A673 (cell line): Measurements from ENCODE around the gene NANOG.
"Not testable (repeated sequence)": the region's sequence is repeated elsewhere in the genome, so short reads cannot be mapped to it uniquely, and the experiment has no call there.

Experiments
- EZH2 ChIP-seq: fragments of 200-600 bp; sonication (generic); IDR thresholded peaks from 2 replicates; pipeline ENCODE4 v1.6.1; 2017; ENCODE audit warnings: borderline replicate concordance, low read depth, mild to moderate bottlenecking, mixed read lengths, antibody characterized with exemption, low read length; ENCODE audit not compliant: poor library complexity, severe bottlenecking
- TF ChIP-seq, protein P1 (sequence below): fragments of 300-800, 200-600 bp; sonication (generic); conservative IDR thresholded peaks from 2 replicates; pipeline ENCODE4 v1.5.1; 2017; ENCODE audit warnings: low read depth, mild to moderate bottlenecking, antibody characterized with exemption, low read length, moderate library complexity, mixed read lengths

DNA sequence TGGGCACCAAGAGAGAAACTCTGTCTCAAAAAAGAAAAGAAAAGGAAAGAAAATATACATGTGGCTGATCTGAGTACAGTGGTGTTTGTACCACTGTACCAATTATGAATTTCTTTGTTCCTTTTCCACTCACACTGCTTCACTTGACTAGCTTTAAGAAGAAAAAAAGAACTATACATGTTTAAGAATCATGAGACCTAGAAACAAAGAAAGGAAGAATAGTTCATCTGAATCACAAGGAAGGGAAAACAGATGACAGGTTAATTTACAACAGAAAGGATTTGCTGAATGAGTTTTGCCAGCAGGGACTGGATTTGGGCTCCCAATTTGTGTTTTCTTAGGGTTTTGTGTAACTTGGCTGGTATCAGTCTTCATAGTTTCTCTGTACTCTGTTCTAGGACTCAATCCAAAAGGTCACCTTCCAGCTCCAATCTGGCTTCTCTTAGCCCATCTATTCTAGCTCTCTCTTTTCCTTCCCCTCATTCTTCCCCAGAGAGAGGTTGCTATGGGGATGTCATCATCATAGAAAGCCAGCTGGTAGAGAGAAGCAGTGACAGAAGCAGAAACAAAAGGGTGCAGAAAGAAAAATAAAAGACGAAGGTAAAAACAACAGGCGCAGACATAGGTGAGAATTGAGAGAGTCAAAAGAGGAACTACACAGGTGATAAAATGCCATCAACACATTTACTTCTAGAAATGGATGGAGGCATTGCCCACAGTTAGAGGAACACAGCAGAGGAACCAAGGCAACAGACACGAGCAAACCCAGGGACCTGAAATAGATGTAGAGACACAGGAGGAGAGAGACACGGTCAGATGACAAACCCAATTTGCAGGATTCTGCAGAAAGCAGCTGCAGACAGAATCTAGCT lies 58.3 kb downstream of the NANOG start:
- TF ChIP-seq, protein P1, sequence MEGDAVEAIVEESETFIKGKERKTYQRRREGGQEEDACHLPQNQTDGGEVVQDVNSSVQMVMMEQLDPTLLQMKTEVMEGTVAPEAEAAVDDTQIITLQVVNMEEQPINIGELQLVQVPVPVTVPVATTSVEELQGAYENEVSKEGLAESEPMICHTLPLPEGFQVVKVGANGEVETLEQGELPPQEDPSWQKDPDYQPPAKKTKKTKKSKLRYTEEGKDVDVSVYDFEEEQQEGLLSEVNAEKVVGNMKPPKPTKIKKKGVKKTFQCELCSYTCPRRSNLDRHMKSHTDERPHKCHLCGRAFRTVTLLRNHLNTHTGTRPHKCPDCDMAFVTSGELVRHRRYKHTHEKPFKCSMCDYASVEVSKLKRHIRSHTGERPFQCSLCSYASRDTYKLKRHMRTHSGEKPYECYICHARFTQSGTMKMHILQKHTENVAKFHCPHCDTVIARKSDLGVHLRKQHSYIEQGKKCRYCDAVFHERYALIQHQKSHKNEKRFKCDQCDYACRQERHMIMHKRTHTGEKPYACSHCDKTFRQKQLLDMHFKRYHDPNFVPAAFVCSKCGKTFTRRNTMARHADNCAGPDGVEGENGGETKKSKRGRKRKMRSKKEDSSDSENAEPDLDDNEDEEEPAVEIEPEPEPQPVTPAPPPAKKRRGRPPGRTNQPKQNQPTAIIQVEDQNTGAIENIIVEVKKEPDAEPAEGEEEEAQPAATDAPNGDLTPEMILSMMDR, result not testable (repeated sequence)
- not testable (repeated sequence) for TF ChIP-seq EZH2
